Measurements from ENCODE around the gene CLSTN1.
A peak's percentile ranks its signal among the peaks of the same experiment; 100 is the strongest.

The CLSTN1 gene

GRCh38 chr1:9824702-9825089 is 931 bp upstream of the CLSTN1 start:
- H3K4me1 ChIP-seq (ENCODE audit: insufficient read depth, low read length) = peaks cover 43% of the 10 kb centered on the region
- H3K27ac ChIP-seq (ENCODE audit: low read length) = no peak overlapping the region
- no peaks in the 10 kb centered on the region for H3K9me3 ChIP-seq (ENCODE audit: insufficient read depth, low read length, severe bottlenecking)
- DNase-seq = no peak
- H3K9ac ChIP-seq (ENCODE audit: low read depth, low read length) = no peak overlapping the region
- no peak for ATAC-seq (ENCODE audit: insufficient read depth, low read depth)
- no peak overlapping the region for H3K4me2 ChIP-seq (ENCODE audit: insufficient read depth, low read length)
- peak overlapping the region; percentile 16; the same call in 1 of the 2 replicates for H2AFZ ChIP-seq (ENCODE audit: low read depth, low read length)
- peaks cover 37% of the 10 kb centered on the region for H3K79me2 ChIP-seq (ENCODE audit: insufficient read depth, low read length)
- no peak for TF ChIP-seq CTCF (IDR thresholded peaks at IDR 0.05; ENCODE audit: borderline replicate concordance, extremely low read depth, low read length, poor library complexity, severe bottlenecking)
- no peak for TF ChIP-seq EZH2 (IDR thresholded peaks at IDR 0.05; ENCODE audit: borderline replicate concordance, low read depth, low read length, severe bottlenecking)
- peaks cover 12% of the 10 kb centered on the region for H3K36me3 ChIP-seq (ENCODE audit: insufficient read depth, low read length)
- H3K4me3 ChIP-seq (ENCODE audit: low read depth in 1 of 2, low read length in 2 of 2) = no peak overlapping the region
- H4K20me1 ChIP-seq (ENCODE audit: insufficient read depth, low read length) = peaks cover 26% of the 10 kb centered on the region
- no peaks in the 10 kb centered on the region for H3K27me3 ChIP-seq (ENCODE audit: insufficient read depth, low read length, poor library complexity)

GRCh38 chr1:9823693-9823942 is 147 bp downstream of the CLSTN1 start:
- H3K27me3 ChIP-seq (ENCODE audit: insufficient read depth, low read length, poor library complexity) = no peaks in the 10 kb centered on the region
- H3K9ac ChIP-seq (ENCODE audit: low read depth, low read length) = peak overlapping the region; percentile 94
- peaks cover 47% of the 10 kb centered on the region for H3K79me2 ChIP-seq (ENCODE audit: insufficient read depth, low read length)
- peak overlapping the region; percentile 76 for H2AFZ ChIP-seq (ENCODE audit: low read depth, low read length)
- H3K4me3 ChIP-seq (ENCODE audit: low read depth in 1 of 2, low read length in 2 of 2) = peak overlapping the region; percentile 98 to 100; a peak in 3 of 4 replicates
- ATAC-seq (ENCODE audit: insufficient read depth, low read depth) = peak; percentile 39
- H4K20me1 ChIP-seq (ENCODE audit: insufficient read depth, low read length) = peaks cover 26% of the 10 kb centered on the region
- H3K4me2 ChIP-seq (ENCODE audit: insufficient read depth, low read length) = peak overlapping the region; percentile 76
- no peak for TF ChIP-seq CTCF (IDR thresholded peaks at IDR 0.05; ENCODE audit: borderline replicate concordance, extremely low read depth, low read length, poor library complexity, severe bottlenecking)
- TF ChIP-seq EZH2 (IDR thresholded peaks at IDR 0.05; ENCODE audit: borderline replicate concordance, low read depth, low read length, severe bottlenecking) = no peak
- peak overlapping the region; percentile 81 for H3K27ac ChIP-seq (ENCODE audit: low read length)
- H3K4me1 ChIP-seq (ENCODE audit: insufficient read depth, low read length) = peaks cover 46% of the 10 kb centered on the region
- no peaks in the 10 kb centered on the region for H3K9me3 ChIP-seq (ENCODE audit: insufficient read depth, low read length, severe bottlenecking)
- DNase-seq = no peak
- H3K36me3 ChIP-seq (ENCODE audit: insufficient read depth, low read length) = peaks cover 12% of the 10 kb centered on the region

- DNase-seq = peak; percentile 41
- Histone ChIP-seq H3K4me3 (ENCODE audit: low read depth in 1 of 2, low read length in 2 of 2) (peak overlapping the region; percentile 98 to 100), H3K4me2 (ENCODE audit: insufficient read depth, low read length) (peak overlapping the region; percentile 76), H3K4me1 (ENCODE audit: insufficient read depth, low read length) (peaks cover 46% of the 10 kb centered on the region), H3K36me3 (ENCODE audit: insufficient read depth, low read length) (peaks cover 12% of the 10 kb centered on the region), H3K27me3 (ENCODE audit: insufficient read depth, low read length, poor library complexity) (no peaks in the 10 kb centered on the region), H3K9me3 (ENCODE audit: insufficient read depth, low read length, severe bottlenecking) (no peaks in the 10 kb centered on the region), H3K79me2 (ENCODE audit: insufficient read depth, low read length) (peaks cover 52% of the 10 kb centered on the region), H3K9ac (ENCODE audit: low read depth, low read length) (peak overlapping the region; percentile 94), H2AFZ (ENCODE audit: low read depth, low read length) (peak overlapping the region; percentile 76), H4K20me1 (ENCODE audit: insufficient read depth, low read length) (peaks cover 28% of the 10 kb centered on the region), H3K27ac (ENCODE audit: low read length) (peak overlapping the region; percentile 81)
- TF ChIP-seq CTCF (IDR thresholded peaks at IDR 0.05; ENCODE audit: borderline replicate concordance, extremely low read depth, low read length, poor library complexity, severe bottlenecking) (no peak), EZH2 (IDR thresholded peaks at IDR 0.05; ENCODE audit: borderline replicate concordance, low read depth, low read length, severe bottlenecking) (no peak)
- ATAC-seq (ENCODE audit: insufficient read depth, low read depth) = peak; percentile 54
Observed at GRCh38 chr1:9822897-9823692, 670 bp downstream of the CLSTN1 start.
